PC-9 (cell line): ENCODE data around the gene RBM5. TPM values are rescaled to one million over a fixed set of nuclear protein-coding genes. Genes with fewer than 3 reads are reported as not detected.

Experiments
- BruUV-seq: library from RNA; stranded (reverse); fragments of 400-500 nt; replicated peaks from 2 replicates; lab custom pipeline; 2021; lab: Mats Ljungman, UMichigan
- CTCF ChIA-PET: fragments of 300-600 bp; sonication (Branson Sonifier 250); formaldehyde crosslinking; loops from one replicate; lab custom pipeline; 2022; ENCODE audit warnings: antibody characterized with exemption; lab: Charles Lee
- POLR2A ChIA-PET: fragments of 300-600 bp; sonication (Branson Sonifier 250); formaldehyde crosslinking; loops from one replicate; lab custom pipeline; 2022; ENCODE audit warnings: antibody characterized with exemption; ENCODE audit not compliant: unreplicated experiment; lab: Charles Lee
- DNase-seq, 2 experiments: peaks; one replicate each; pipeline versions ENCODE4 v3.0.0 to v3.0.0-alpha.2; 2015 to 2022; ENCODE audit warnings: mixed read lengths in 1 of 2
- H2AFZ ChIP-seq: fragments of 200-600 bp; sonication (generic); 2 replicates; pipeline ENCODE4 v1.8.1; 2017; ENCODE audit warnings: antibody characterized with exemption
- H3F3A ChIP-seq: fragments of 200-600 bp; sonication (generic); 2 replicates; pipeline ENCODE4 v1.8.1; 2017; ENCODE audit warnings: antibody characterized with exemption, mild to moderate bottlenecking, low read depth; ENCODE audit not compliant: insufficient read depth
- H3K27ac ChIP-seq: fragments of 200-600 bp; sonication (generic); 2 replicates; pipeline ENCODE4 v1.6.1; 2016; ENCODE audit warnings: mixed run types
- H3K27me3 ChIP-seq: fragments of 200-600 bp; sonication (generic); 2 replicates; pipeline ENCODE4 v1.6.1; 2016; ENCODE audit warnings: low read depth, mixed run types; ENCODE audit not compliant: insufficient read depth
- H3K36me3 ChIP-seq: fragments of 200-600 bp; sonication (generic); 2 replicates; pipeline ENCODE4 v1.6.1; 2016; ENCODE audit warnings: low read depth, mixed run types
- H3K4me1 ChIP-seq: fragments of 200-600 bp; sonication (generic); replicated peaks from 2 replicates; pipeline ENCODE4 v1.6.1; 2016; ENCODE audit warnings: mixed run types; ENCODE audit not compliant: insufficient read depth
- H3K4me2 ChIP-seq: fragments of 200-600 bp; sonication (generic); 2 replicates; pipeline ENCODE4 v1.6.1; 2017; ENCODE audit warnings: mixed run types
- H3K4me3 ChIP-seq: fragments of 200-600 bp; sonication (generic); 2 replicates; pipeline ENCODE4 v1.6.1; 2016; ENCODE audit warnings: mixed run types
- H3K79me2 ChIP-seq: fragments of 200-600 bp; sonication (generic); 2 replicates; pipeline ENCODE4 v1.6.1; 2017; ENCODE audit warnings: low read depth, mixed run types
- H3K9me2 ChIP-seq: fragments of 200-600 bp; sonication (generic); 2 replicates; pipeline ENCODE4 v1.8.1; 2017; ENCODE audit warnings: mild to moderate bottlenecking; ENCODE audit not compliant: insufficient read depth
- H3K9me3 ChIP-seq: fragments of 200-600 bp; sonication (generic); 2 replicates; pipeline ENCODE4 v1.8.1; 2016; ENCODE audit warnings: low read depth; ENCODE audit not compliant: insufficient read depth
- H4K20me1 ChIP-seq: fragments of 200-600 bp; sonication (generic); 2 replicates; pipeline ENCODE4 v1.8.1; 2017; ENCODE audit not compliant: insufficient read depth
- CTCF ChIP-seq: fragments of 200-600 bp; sonication (generic); conservative IDR thresholded peaks from 2 replicates; pipeline ENCODE4 v1.6.1; 2017; ENCODE audit warnings: mixed run types, antibody characterized with exemption, mild to moderate bottlenecking, moderate library complexity
- EZH2 ChIP-seq: fragments of 200-600 bp; sonication (generic); IDR thresholded peaks from 2 replicates; pipeline ENCODE4 v1.8.0; 2017; ENCODE audit warnings: antibody characterized with exemption, low read depth
- intact Hi-C: fragments of 100-400 bp; cut with micrococcal nuclease; formaldehyde crosslinking; loops from one replicate; pipeline ENCODE4 v1.10.0; 2022; ENCODE audit not compliant: unreplicated experiment
- total RNA-seq: library from RNA; stranded (reverse); gene quantifications from 2 replicates; pipeline ENCODE4 v1.2.3, GENCODE V29; 2021

The RBM5 gene
- total RNA-seq, 1 experiment from 2014 or later, result 87.7 TPM

DNA sequence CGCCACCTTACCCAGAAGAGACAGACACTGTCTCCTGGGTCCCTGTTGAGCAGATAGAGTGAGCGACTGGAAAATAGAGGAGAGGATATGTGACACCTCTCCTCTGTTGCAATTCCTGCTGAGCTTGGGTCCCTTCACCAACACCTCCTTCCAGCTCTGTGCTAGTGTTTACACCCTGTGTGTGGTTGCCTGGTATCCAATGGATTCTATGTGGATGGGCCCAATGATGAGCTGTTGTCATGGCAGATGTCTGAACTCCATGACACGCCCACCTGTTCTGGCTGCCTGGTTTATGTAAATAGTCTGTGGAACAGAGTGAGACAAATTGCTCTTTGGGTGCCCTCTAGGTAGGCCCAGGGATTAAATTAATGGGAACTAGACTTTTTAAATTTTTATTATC is 23.7 kb downstream of the RBM5 start:
- DNase-seq, result no peak
- H4K20me1 ChIP-seq, result no peaks in the 10 kb centered on the region
- no peaks in the 10 kb centered on the region for H3K9me2 ChIP-seq
- H3F3A ChIP-seq, result no peaks in the 10 kb centered on the region
- H3K4me3 ChIP-seq, result no peak overlapping the region
- H3K9me3 ChIP-seq, result no peaks in the 10 kb centered on the region
- no peak overlapping the region for H2AFZ ChIP-seq
- POLR2A ChIA-PET, result no interaction called here
- H3K36me3 ChIP-seq, result peaks cover 8% of the 10 kb centered on the region
- CTCF ChIA-PET, result no interaction called here
- intact Hi-C loops, result no loop called here
- no peaks in the 10 kb centered on the region for H3K79me2 ChIP-seq
- no TSS peak for BruUV-seq
- no peaks in the 10 kb centered on the region for H3K4me1 ChIP-seq
- no peak overlapping the region for H3K27ac ChIP-seq
- TF ChIP-seq EZH2, result no peak
- no peak for TF ChIP-seq CTCF
- H3K4me2 ChIP-seq, result no peak overlapping the region
- no peaks in the 10 kb centered on the region for H3K27me3 ChIP-seq

DNA sequence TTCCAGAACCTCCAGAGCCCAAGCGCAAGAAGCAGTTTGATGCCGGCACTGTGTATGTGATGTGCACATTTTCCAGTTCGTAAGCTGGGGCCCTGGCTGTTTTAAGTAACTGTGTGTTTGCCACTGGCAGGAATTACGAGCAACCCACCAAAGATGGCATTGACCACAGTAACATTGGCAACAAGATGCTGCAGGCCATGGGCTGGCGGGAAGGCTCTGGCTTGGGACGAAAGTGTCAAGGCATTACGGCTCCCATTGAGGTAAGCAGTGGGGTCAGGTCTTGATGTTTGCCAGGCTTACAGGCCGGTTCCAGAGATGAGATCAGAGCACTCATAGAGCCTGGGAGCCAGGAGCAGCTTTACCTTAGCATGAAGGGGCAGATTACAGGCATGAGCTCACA is 28.4 kb downstream of the RBM5 start:
- Histone ChIP-seq H3K9me3 (no peaks in the 10 kb centered on the region), H3K27ac (no peak overlapping the region), H3K4me2 (no peak overlapping the region), H3K27me3 (no peaks in the 10 kb centered on the region), H2AFZ (no peak overlapping the region), H3K79me2 (no peaks in the 10 kb centered on the region), H3K4me3 (no peak overlapping the region), H3K4me1 (no peaks in the 10 kb centered on the region), H4K20me1 (peaks cover 18% of the 10 kb centered on the region), H3F3A (peaks cover 22% of the 10 kb centered on the region; the same call in 1 of the 2 replicates), H3K9me2 (no peaks in the 10 kb centered on the region), H3K36me3 (no peaks in the 10 kb centered on the region; the same call in 1 of the 2 replicates)
- CTCF ChIA-PET, result no interaction called here
- TF ChIP-seq CTCF (no peak), EZH2 (no peak)
- no TSS peak for BruUV-seq
- intact Hi-C loops, result no loop called here
- DNase-seq, result no peak
- POLR2A ChIA-PET, result no interaction called here

DNA sequence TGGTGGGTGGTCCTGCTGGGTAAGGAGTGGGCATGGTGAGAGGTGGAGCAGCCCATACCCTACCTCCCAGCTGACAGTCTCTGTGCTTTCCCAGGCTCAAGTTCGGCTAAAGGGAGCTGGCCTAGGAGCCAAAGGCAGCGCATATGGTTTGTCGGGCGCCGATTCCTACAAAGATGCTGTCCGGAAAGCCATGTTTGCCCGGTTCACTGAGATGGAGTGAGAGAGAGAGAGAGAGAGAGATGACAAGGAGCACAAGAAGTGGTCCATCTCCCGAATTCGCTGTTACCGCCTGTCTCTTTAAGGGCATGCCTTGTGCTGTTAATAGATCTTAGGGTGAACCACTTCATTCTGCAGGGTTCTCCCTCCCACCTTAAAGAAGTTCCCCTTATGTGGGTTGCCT is 29.5 kb downstream of the RBM5 start:
- Histone ChIP-seq H3K36me3 (no peaks in the 10 kb centered on the region), H3K9me2 (no peaks in the 10 kb centered on the region), H3K27ac (no peak overlapping the region), H2AFZ (no peak overlapping the region), H3K4me1 (no peaks in the 10 kb centered on the region), H3K4me3 (no peak overlapping the region), H3K27me3 (no peaks in the 10 kb centered on the region), H3K9me3 (no peaks in the 10 kb centered on the region), H3K4me2 (no peak overlapping the region), H3K79me2 (no peaks in the 10 kb centered on the region), H4K20me1 (peaks cover 18% of the 10 kb centered on the region), H3F3A (peaks cover 22% of the 10 kb centered on the region; the same call in 1 of the 2 replicates)
- ChIA-PET CTCF (no interaction called here), POLR2A (no interaction called here)
- BruUV-seq, result no TSS peak
- intact Hi-C loops, result no loop called here
- TF ChIP-seq EZH2, result no peak
- no peak for DNase-seq

DNA sequence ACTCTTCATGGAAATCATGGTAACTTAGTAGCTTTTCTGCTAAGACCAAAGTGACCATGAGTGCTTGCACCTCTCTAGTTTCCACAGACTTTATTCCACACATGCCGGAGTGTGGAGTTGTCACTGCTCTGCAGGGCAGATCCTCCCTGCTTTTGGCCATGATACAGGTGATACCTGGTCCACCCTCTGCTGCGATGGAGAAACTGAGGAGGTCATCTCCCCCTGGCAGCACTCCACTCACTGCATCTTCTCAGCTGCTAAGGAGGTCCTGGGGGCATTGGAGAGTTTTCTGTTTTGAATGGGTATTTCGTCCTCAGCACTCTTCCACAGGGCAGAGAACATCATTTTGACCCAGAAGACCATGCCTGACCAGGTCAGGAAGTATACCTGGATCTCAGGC is 31.1 kb downstream of the RBM5 start:
- Histone ChIP-seq H3K4me1 (0 out of 2 replicates have a peak, but pooled peaks cover 4% of the 10 kb centered on the region), H3K9me2 (no peaks in the 10 kb centered on the region), H3K36me3 (no peaks in the 10 kb centered on the region), H3K27me3 (no peaks in the 10 kb centered on the region), H3K79me2 (no peaks in the 10 kb centered on the region), H4K20me1 (peaks cover 18% of the 10 kb centered on the region), H3K4me3 (no peak overlapping the region), H2AFZ (no peak overlapping the region), H3K4me2 (no peak overlapping the region), H3F3A (peaks cover 22% of the 10 kb centered on the region; the same call in 1 of the 2 replicates), H3K9me3 (no peaks in the 10 kb centered on the region), H3K27ac (no peak overlapping the region)
- CTCF ChIA-PET, result interaction anchor here (0.7 kb wide), 1 partner anchor 15 kb away, joined by 3 read pairs; no protein-coding TSS in a partner anchor
- no peak for DNase-seq
- intact Hi-C loops, result loop anchor here (5.0 to 10.0 kb wide), 2 partner anchors 153 to 435 kb away; no protein-coding TSS in a partner anchor
- POLR2A ChIA-PET, result interaction anchor here (0.7 kb wide), 1 partner anchor 19 kb away, joined by 9 read pairs; no protein-coding TSS in a partner anchor
- BruUV-seq, result no TSS peak
- TF ChIP-seq CTCF, result no peak
- no peak for TF ChIP-seq EZH2
